K562 (cell line): ENCODE data around the gene UBE2V1. TPM values are rescaled to one million over a fixed set of nuclear protein-coding genes. Genes with fewer than 3 reads are reported as not detected.

Experiments
- ATAC-seq: fragments of 200-7000 bp; cut with Tn5 transposase; 3 replicates; pipeline ENCODE4 v1.9.1; 2020; ENCODE audit warnings: moderate library complexity
- BruUV-seq: library from RNA; stranded (reverse); fragments of 400-500 nt; replicated peaks from 2 replicates; lab custom pipeline; 2021; lab: Mats Ljungman, UMichigan
- CTCF ChIA-PET: fragments of 300-600 bp; formaldehyde crosslinking; extraction: SDS; loops from one replicate; lab custom pipeline; 2021; ENCODE audit warnings: low intra/inter-chr PET ratio; lab: Yijun Ruan, JAX
- POLR2A ChIA-PET: fragments of 300-600, 350-650 bp; sonication (Branson Sonifier 250); formaldehyde crosslinking; extraction: SDS; loops from one replicate; lab custom pipeline; 2021; ENCODE audit warnings: antibody characterized with exemption, inconsistent platforms; lab: Yijun Ruan, JAX
- DNase-seq, 4 experiments: peaks; one replicate each; pipeline versions ENCODE4 v3.0.0 to v3.0.0-alpha.2; 2011 to 2018; ENCODE audit warnings: low spot score in 3 of 4, mixed read lengths in 3 of 4; ENCODE audit errors: extremely low read depth in 1 of 4
- FAIRE-seq: peaks from 2 replicates; lab custom pipeline; 2011; peaks lifted over from hg19 to GRCh38; lab: Jason Lieb, UNC
- H2AFZ ChIP-seq: 2 replicates; pipeline ENCODE4 v1.6.0; 2011; ENCODE audit warnings: low read depth, low read length, control low read depth, inconsistent platforms
- H3K27ac ChIP-seq: fragments of 200-600 bp; 3 replicates; pipeline ENCODE4 v1.8.0; 2011; ENCODE audit warnings: low read depth, mild to moderate bottlenecking, control low read depth, inconsistent platforms, low read length, moderate library complexity, mixed read lengths; ENCODE audit errors: extremely low read depth
- H3K27me3 ChIP-seq, 2 experiments: fragments of 300-600 bp in 1 of 2; 2 replicates in 1 of 2; 3 replicates in 1 of 2; pipeline versions ENCODE4 v1.6.0 to v1.8.0; 2011; ENCODE audit warnings: inconsistent platforms in 2 of 2, low read length in 2 of 2, mild to moderate bottlenecking in 1 of 2, mixed read lengths in 1 of 2, moderate library complexity in 1 of 2; ENCODE audit not compliant: control insufficient read depth in 2 of 2, insufficient read depth in 2 of 2
- H3K36me3 ChIP-seq: fragments of 300-600 bp; 3 replicates; pipeline ENCODE4 v1.8.0; 2011; ENCODE audit warnings: mild to moderate bottlenecking, low read length, inconsistent platforms; ENCODE audit not compliant: control insufficient read depth, insufficient read depth
- H3K4me1 ChIP-seq, 2 experiments: fragments of 200-600 bp in 1 of 2; replicated peaks in 1 of 2; 2 replicates in 1 of 2; 3 replicates in 1 of 2; pipeline versions ENCODE4 v1.5.1 to v1.8.0; 2011; ENCODE audit warnings: inconsistent platforms in 2 of 2, low read length in 2 of 2, mild to moderate bottlenecking in 1 of 2, mixed read lengths in 1 of 2, moderate library complexity in 1 of 2; ENCODE audit not compliant: control insufficient read depth in 2 of 2, insufficient read depth in 2 of 2
- H3K4me2 ChIP-seq: 2 replicates; pipeline ENCODE4 v1.6.1; 2011; ENCODE audit warnings: low read length, control low read depth, inconsistent platforms, mixed read lengths; ENCODE audit not compliant: insufficient read depth
- H3K4me3 ChIP-seq: fragments of 200-600 bp; sonication (generic), shearing (Covaris generic); 2 replicates; pipeline ENCODE4 v1.5.1; 2016; ENCODE audit warnings: control low read depth, inconsistent platforms
- H3K79me2 ChIP-seq: fragments of 200-600 bp; 3 replicates; pipeline ENCODE4 v1.8.0; 2011; ENCODE audit warnings: low read length, inconsistent platforms; ENCODE audit not compliant: control insufficient read depth, insufficient read depth
- H3K9ac ChIP-seq, 2 experiments: 2 replicates each; pipeline versions ENCODE4 v1.6.0 to v1.6.1; 2011; ENCODE audit warnings: low read depth in 2 of 2, low read length in 2 of 2, control low read depth in 1 of 2, inconsistent platforms in 1 of 2, mild to moderate bottlenecking in 1 of 2, mixed read lengths in 1 of 2; ENCODE audit not compliant: insufficient read depth in 1 of 2
- H3K9me1 ChIP-seq: one replicate; pipeline ENCODE4 v1.6.0; 2011; ENCODE audit warnings: inconsistent platforms, mild to moderate bottlenecking, low read length, moderate library complexity; ENCODE audit not compliant: control insufficient read depth, insufficient read depth
- H3K9me3 ChIP-seq: replicated peaks from 2 replicates; pipeline ENCODE4 v1.5.1; 2011; ENCODE audit warnings: low read depth, low read length, inconsistent platforms; ENCODE audit not compliant: control insufficient read depth, insufficient read depth
- H4K20me1 ChIP-seq: replicated peaks from 2 replicates; pipeline ENCODE4 v1.6.1; 2011; ENCODE audit warnings: low read length, inconsistent platforms, mixed read lengths; ENCODE audit not compliant: control insufficient read depth, insufficient read depth
- ARID2 ChIP-seq: fragments of 450-650 bp; IDR thresholded peaks from 2 replicates; pipeline ENCODE4 v1.6.1; 2017; ENCODE audit warnings: antibody characterized with exemption, mild to moderate bottlenecking
- BACH1 ChIP-seq: fragments of 200-800 bp; sonication (Bioruptor generic); IDR thresholded peaks from 2 replicates; pipeline ENCODE4 v1.6.1; 2016; ENCODE audit warnings: missing genetic modification characterization, missing compliant biosample characterization
- CBFA2T2 ChIP-seq: fragments of 450-650 bp; conservative IDR thresholded peaks from 2 replicates; pipeline ENCODE4 v1.6.1; 2017; ENCODE audit warnings: mild to moderate bottlenecking
- CC2D1A ChIP-seq: fragments of 450-650 bp; IDR thresholded peaks from 2 replicates; pipeline ENCODE4 v1.6.1; 2017; ENCODE audit warnings: mild to moderate bottlenecking
- CREB1 ChIP-seq, 2 experiments: sonication (generic) in 1 of 2; formaldehyde crosslinking in 1 of 2; IDR thresholded peaks; 2 replicates each; pipeline versions ENCODE4 v1.6.1 to v1.8.0; 2012 to 2022; ENCODE audit warnings: inconsistent platforms in 1 of 2, mild to moderate bottlenecking in 1 of 2, missing genetic modification reagents in 1 of 2, moderate library complexity in 1 of 2
- CTBP1 ChIP-seq: fragments of 450-650 bp; IDR thresholded peaks from 2 replicates; pipeline ENCODE4 v1.6.1; 2016; ENCODE audit warnings: borderline replicate concordance
- ETS1 ChIP-seq: conservative IDR thresholded peaks from 2 replicates; pipeline ENCODE4 v1.6.1; 2011; ENCODE audit warnings: low read depth, mild to moderate bottlenecking, low read length; ENCODE audit not compliant: control insufficient read depth
- GATA2 ChIP-seq: sonication (generic); formaldehyde crosslinking; IDR thresholded peaks from 2 replicates; pipeline ENCODE4 v1.4.0; 2020; ENCODE audit warnings: mild to moderate bottlenecking, missing genetic modification reagents
- MECOM ChIP-seq: fragments of 250-450 bp; sonication (Bioruptor Pico); IDR thresholded peaks from 2 replicates; pipeline ENCODE4 v1.8.0; 2022; ENCODE audit warnings: inconsistent platforms
- MEF2D ChIP-seq: conservative IDR thresholded peaks from 2 replicates; pipeline ENCODE4 v1.6.1; 2016; ENCODE audit warnings: low read depth, missing genetic modification characterization, missing compliant biosample characterization
- POLR2AphosphoS5 ChIP-seq: IDR thresholded peaks from 2 replicates; pipeline ENCODE4 v1.6.1; 2011; ENCODE audit warnings: mild to moderate bottlenecking, low read depth, low read length, moderate library complexity; ENCODE audit not compliant: control insufficient read depth, insufficient read depth
- POLR2G ChIP-seq: fragments of 200-400 bp; formaldehyde crosslinking; IDR thresholded peaks from 2 replicates; pipeline ENCODE4 v1.6.1; 2017; ENCODE audit warnings: low read depth, mild to moderate bottlenecking, antibody characterized with exemption, low read length, moderate library complexity
- SMARCA4 ChIP-seq: fragments of 450-650 bp; IDR thresholded peaks from 2 replicates; pipeline ENCODE4 v1.6.1; 2016
- SMARCE1 ChIP-seq: fragments of 450-650 bp; IDR thresholded peaks from 2 replicates; pipeline ENCODE4 v1.7.1; 2016; ENCODE audit warnings: mild to moderate bottlenecking
- TRIM24 ChIP-seq, 2 experiments: fragments of 450-650 bp; IDR thresholded peaks; 2 replicates each; pipeline ENCODE4 v1.6.1; 2016
- TRIM25 ChIP-seq: fragments of 450-650 bp; IDR thresholded peaks from 2 replicates; pipeline ENCODE4 v1.7.0; 2016; ENCODE audit warnings: borderline replicate concordance
- ZBTB2 ChIP-seq: fragments of 450-650 bp; IDR thresholded peaks from 2 replicates; pipeline ENCODE4 v1.6.1; 2016; ENCODE audit warnings: antibody characterized with exemption
- ZNF175 ChIP-seq: fragments of 200-800 bp; sonication (Bioruptor generic); IDR thresholded peaks from 2 replicates; pipeline ENCODE4 v1.6.1; 2016; ENCODE audit warnings: low read depth, mild to moderate bottlenecking, missing genetic modification characterization, missing compliant biosample characterization
- ZNF282 ChIP-seq: sonication (generic); formaldehyde crosslinking; IDR thresholded peaks from 2 replicates; pipeline ENCODE4 v1.8.1; 2023; ENCODE audit warnings: missing genetic modification reagents
- ZNF41 ChIP-seq: fragments of 250-450 bp; sonication (Bioruptor Pico); conservative IDR thresholded peaks from 2 replicates; pipeline ENCODE4 v1.4.0; 2020; ENCODE audit warnings: mild to moderate bottlenecking
- ZNF785 ChIP-seq: fragments of 250-450 bp; sonication (Bioruptor Pico); IDR thresholded peaks from 2 replicates; pipeline ENCODE4 v1.4.0; 2020; ENCODE audit warnings: mild to moderate bottlenecking
- WGBS: fragments of 100-300 bp; shearing (Covaris generic); methylation state at CpG from one replicate; pipeline ENCODE4 v1.1.6; 2016; ENCODE audit warnings: low coverage, mixed read lengths; ENCODE audit not compliant: insufficient coverage; ENCODE audit errors: missing lambda C conversion rate; 5-methylcytosine and 5-hydroxymethylcytosine counted together
- in situ Hi-C: fragments of 300-500 bp; cut with MboI; formaldehyde crosslinking; loops from 4 replicates; pipeline ENCODE4 v1.15.0; 2018; ENCODE audit warnings: inconsistent platforms, mixed read lengths
- intact Hi-C: fragments of 100-400 bp; cut with micrococcal nuclease; formaldehyde crosslinking; loops from 2 replicates; pipeline ENCODE4 v1.14.2; 2022
- polyA plus RNA-seq, 8 experiments: library from polyadenylated mRNA; depleted of rRNA in 4 of 8; stranded (reverse) in 5 of 8; unstranded in 3 of 8; fragments of >200 nt; fragmentation: Nextera tagmentation in 2 of 8; fragmentation: Illumina TruSeq in 1 of 8; extraction: Ambion mirVana in 2 of 8; extraction: Trizol in 1 of 8; gene quantifications; 2 replicates each; pipeline versions ENCODE4 v1.2.1 to v1.2.3, GENCODE V29; 2011 to 2014; ENCODE audit warnings: inconsistent platforms in 1 of 8, missing spikeins in 1 of 8
- total RNA-seq, 7 experiments: library from RNA; depleted of rRNA in 6 of 7; stranded (reverse); fragments of >200 nt in 6 of 7; fragmentation: Illumina TruSeq in 2 of 7; extraction: Trizol in 2 of 7; gene quantifications; 2 replicates each; pipeline versions ENCODE4 v1.2.1 to v1.2.3, GENCODE V29; 2011 to 2021; ENCODE audit warnings: low replicate concordance in 1 of 7

UBE2V1 gene
- total and polyA plus RNA-seq, 9 of the 15 experiments (the other 6 are each of a cell fraction or from before 2014, with no cell fraction given) = 93.0 to 357 (median 119) TPM

GRCh38 chr20:50098259-50098658, 14.7 kb downstream of the UBE2V1 start:
- peaks cover 56% of the 10 kb centered on the region for H3K36me3 ChIP-seq
- ATAC-seq (peak; percentile 92), FAIRE-seq (peak; percentile 91), DNase-seq (peak in 2 of 4 experiments; percentile 79 to 89)
- peaks cover 7% of the 10 kb centered on the region for H3K9me1 ChIP-seq
- no peaks in the 10 kb centered on the region for H3K9me3 ChIP-seq
- peak overlapping the region; percentile 54 for H3K4me2 ChIP-seq
- 4% methylated on average over 2 of the region's 2 CpGs for WGBS
- intact Hi-C loops = no loop called here
- H4K20me1 ChIP-seq = peaks cover 31% of the 10 kb centered on the region
- peaks cover 18 to 52% of the 10 kb centered on the region in 2 experiments for H3K4me1 ChIP-seq
- in situ Hi-C loops = no loop called here
- H3K4me3 ChIP-seq = no peak overlapping the region
- POLR2A ChIA-PET = interaction anchor here (0.6 to 5.3 kb wide), 8 partner anchors 9 to 226 kb away, joined by 3 to 51 read pairs (median 4); partner anchors contain the start of gene UBE2V1
- H3K79me2 ChIP-seq = peaks cover 92% of the 10 kb centered on the region
- CTCF ChIA-PET = no interaction called here
- H3K27me3 ChIP-seq = no peaks in the 10 kb centered on the region
- no peak overlapping the region for H2AFZ ChIP-seq
- no peak overlapping the region; the same call in 2 of the 3 replicates for H3K27ac ChIP-seq
- 0 out of 4 replicates have a peak overlapping the region, but pooled peaks of 1 of the 2 experiments have one; percentile 0 for H3K9ac ChIP-seq
- no TSS peak for BruUV-seq
- TF ChIP-seq ZBTB2 (peak; percentile 73; the same call in 1 of the 2 replicates), CREB1 (IDR thresholded peaks at IDR 0.05) (peak; percentile 43; the same call in 1 of the 2 replicates), CREB1 (CRISPR knock-in tag; IDR thresholded peaks at IDR 0.05) (no peak), SMARCA4 (peak; percentile 97), GATA2 (CRISPR knock-in tag) (peak; percentile 73), CC2D1A (peak; percentile 94; the same call in 1 of the 2 replicates), ARID2 (no peak), MEF2D (tag) (no peak), ZNF785 (CRISPR knock-in tag) (no peak), ETS1 (0 out of 2 replicates have a peak, but pooled peaks have one; percentile 52), ZNF282 (no peak), TRIM25 (peak; percentile 19; the same call in 1 of the 2 replicates), POLR2G (no peak), SMARCE1 (peak; percentile 91), MECOM (peak; percentile 93), TRIM24 (IDR thresholded peaks at IDR 0.05) (peak; percentile 90 to 91), CTBP1 (peak; percentile 84), ZNF41 (CRISPR knock-in tag) (no peak), POLR2AphosphoS5 (peak; percentile 91), ZNF175 (CRISPR knock-in tag) (no peak), BACH1 (tag) (no peak), CBFA2T2 (peak; percentile 97)
